A549 (cell line): Measurements from ENCODE around the gene ADGRL3.

ENCODE experiments used
- BHLHE40 ChIP-seq: IDR thresholded peaks from 2 replicates; pipeline ENCODE4 v1.6.1; 2012; ENCODE audit warnings: low read depth, low read length, inconsistent platforms
- EHF ChIP-seq: fragments of 250-450 bp; sonication (Bioruptor Pico); IDR thresholded peaks from 2 replicates; pipeline ENCODE4 v1.5.0; 2020; ENCODE audit warnings: mild to moderate bottlenecking
- POLR2A ChIP-seq: IDR thresholded peaks from 2 replicates; pipeline ENCODE4 v1.6.1; 2012; ENCODE audit warnings: mild to moderate bottlenecking, low read length
- TF ChIP-seq, protein P1 (sequence below): fragments of >200 bp; sonication (Bioruptor Twin); formaldehyde crosslinking; IDR thresholded peaks from 3 replicates; pipeline ENCODE4 v1.5.1; 2016
- TF ChIP-seq, protein P2 (sequence below): fragments of 200-600 bp; sonication (generic); IDR thresholded peaks from 2 replicates; pipeline ENCODE4 v1.6.1; 2016; ENCODE audit warnings: antibody characterized with exemption, mild to moderate bottlenecking, moderate library complexity

DNA sequence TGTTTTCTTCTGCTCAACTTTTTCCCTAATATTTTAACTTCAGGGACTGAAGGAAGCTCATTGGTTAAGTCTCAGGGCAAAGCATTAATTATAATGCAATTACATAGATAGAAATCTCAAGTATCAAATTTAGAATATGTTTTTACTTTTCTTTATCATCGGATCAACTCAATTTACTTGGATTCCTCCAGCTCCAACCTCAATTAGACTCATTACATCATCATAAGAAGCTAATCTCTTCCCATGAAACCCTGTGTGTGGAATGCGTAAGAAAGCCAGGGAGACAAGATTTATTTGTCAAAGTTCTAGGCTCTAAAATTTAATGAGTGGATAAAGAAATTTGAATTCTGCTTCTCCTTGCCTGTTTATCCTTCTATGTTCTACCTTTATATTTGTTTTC lies 918.4 kb downstream of the ADGRL3 start:
- TF ChIP-seq EHF (CRISPR knock-in tag) (no peak), BHLHE40 (no peak), POLR2A (no peak)
- TF ChIP-seq, protein P1, sequence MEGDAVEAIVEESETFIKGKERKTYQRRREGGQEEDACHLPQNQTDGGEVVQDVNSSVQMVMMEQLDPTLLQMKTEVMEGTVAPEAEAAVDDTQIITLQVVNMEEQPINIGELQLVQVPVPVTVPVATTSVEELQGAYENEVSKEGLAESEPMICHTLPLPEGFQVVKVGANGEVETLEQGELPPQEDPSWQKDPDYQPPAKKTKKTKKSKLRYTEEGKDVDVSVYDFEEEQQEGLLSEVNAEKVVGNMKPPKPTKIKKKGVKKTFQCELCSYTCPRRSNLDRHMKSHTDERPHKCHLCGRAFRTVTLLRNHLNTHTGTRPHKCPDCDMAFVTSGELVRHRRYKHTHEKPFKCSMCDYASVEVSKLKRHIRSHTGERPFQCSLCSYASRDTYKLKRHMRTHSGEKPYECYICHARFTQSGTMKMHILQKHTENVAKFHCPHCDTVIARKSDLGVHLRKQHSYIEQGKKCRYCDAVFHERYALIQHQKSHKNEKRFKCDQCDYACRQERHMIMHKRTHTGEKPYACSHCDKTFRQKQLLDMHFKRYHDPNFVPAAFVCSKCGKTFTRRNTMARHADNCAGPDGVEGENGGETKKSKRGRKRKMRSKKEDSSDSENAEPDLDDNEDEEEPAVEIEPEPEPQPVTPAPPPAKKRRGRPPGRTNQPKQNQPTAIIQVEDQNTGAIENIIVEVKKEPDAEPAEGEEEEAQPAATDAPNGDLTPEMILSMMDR, result no peak
- TF ChIP-seq, protein P2, sequence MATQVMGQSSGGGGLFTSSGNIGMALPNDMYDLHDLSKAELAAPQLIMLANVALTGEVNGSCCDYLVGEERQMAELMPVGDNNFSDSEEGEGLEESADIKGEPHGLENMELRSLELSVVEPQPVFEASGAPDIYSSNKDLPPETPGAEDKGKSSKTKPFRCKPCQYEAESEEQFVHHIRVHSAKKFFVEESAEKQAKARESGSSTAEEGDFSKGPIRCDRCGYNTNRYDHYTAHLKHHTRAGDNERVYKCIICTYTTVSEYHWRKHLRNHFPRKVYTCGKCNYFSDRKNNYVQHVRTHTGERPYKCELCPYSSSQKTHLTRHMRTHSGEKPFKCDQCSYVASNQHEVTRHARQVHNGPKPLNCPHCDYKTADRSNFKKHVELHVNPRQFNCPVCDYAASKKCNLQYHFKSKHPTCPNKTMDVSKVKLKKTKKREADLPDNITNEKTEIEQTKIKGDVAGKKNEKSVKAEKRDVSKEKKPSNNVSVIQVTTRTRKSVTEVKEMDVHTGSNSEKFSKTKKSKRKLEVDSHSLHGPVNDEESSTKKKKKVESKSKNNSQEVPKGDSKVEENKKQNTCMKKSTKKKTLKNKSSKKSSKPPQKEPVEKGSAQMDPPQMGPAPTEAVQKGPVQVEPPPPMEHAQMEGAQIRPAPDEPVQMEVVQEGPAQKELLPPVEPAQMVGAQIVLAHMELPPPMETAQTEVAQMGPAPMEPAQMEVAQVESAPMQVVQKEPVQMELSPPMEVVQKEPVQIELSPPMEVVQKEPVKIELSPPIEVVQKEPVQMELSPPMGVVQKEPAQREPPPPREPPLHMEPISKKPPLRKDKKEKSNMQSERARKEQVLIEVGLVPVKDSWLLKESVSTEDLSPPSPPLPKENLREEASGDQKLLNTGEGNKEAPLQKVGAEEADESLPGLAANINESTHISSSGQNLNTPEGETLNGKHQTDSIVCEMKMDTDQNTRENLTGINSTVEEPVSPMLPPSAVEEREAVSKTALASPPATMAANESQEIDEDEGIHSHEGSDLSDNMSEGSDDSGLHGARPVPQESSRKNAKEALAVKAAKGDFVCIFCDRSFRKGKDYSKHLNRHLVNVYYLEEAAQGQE, result no peak
